RPMI7951 (cell line): ENCODE data around the gene ZNF526. TPM values are rescaled to one million over a fixed set of nuclear protein-coding genes. Genes with fewer than 3 reads are reported as not detected.

Source experiments
- DNase-seq: peaks from one replicate; pipeline ENCODE4 v3.0.0-alpha.2; 2012; ENCODE audit warnings: low read depth
- total RNA-seq: library from RNA; depleted of rRNA; stranded (reverse); fragments of >200 nt; shearing (Covaris generic); gene quantifications from 2 replicates; pipeline ENCODE4 v1.2.3, GENCODE V29; 2014

Gene ZNF526
- total RNA-seq, 1 experiment from 2014 or later, result 7.2 TPM

GRCh38 chr19:42196011-42197001, 23.8 kb upstream of the ZNF526 start:
- DNase-seq, result no peak

- DNase-seq, result no peak
These were observed 22.7 kb upstream of the ZNF526 start for GRCh38 chr19:42197375-42197817.

GRCh38 chr19:42198676-42199439, 21.3 kb upstream of the ZNF526 start:
- no peak for DNase-seq

GRCh38 chr19:42199440-42200115, 20.5 kb upstream of the ZNF526 start:
- DNase-seq, result no peak

GRCh38 chr19:42200116-42200715, 19.9 kb upstream of the ZNF526 start:
- DNase-seq, result no peak

- no peak for DNase-seq
These were observed 18.4 kb upstream of the ZNF526 start for GRCh38 chr19:42201489-42202289.

GRCh38 chr19:42202290-42202880, 17.7 kb upstream of the ZNF526 start:
- no peak for DNase-seq

- no peak for DNase-seq
These were observed 16.4 kb upstream of the ZNF526 start for GRCh38 chr19:42203700-42204099.

- no peak for DNase-seq
These were observed 15.4 kb upstream of the ZNF526 start for GRCh38 chr19:42204664-42205063.

GRCh38 chr19:42206871-42207755, 13.0 kb upstream of the ZNF526 start:
- peak; percentile 76 for DNase-seq

GRCh38 chr19:42207767-42208271, 12.3 kb upstream of the ZNF526 start:
- peak; percentile 86 for DNase-seq

- DNase-seq, result no peak
These were observed 11.5 kb upstream of the ZNF526 start for GRCh38 chr19:42208612-42209011.

- DNase-seq, result no peak
These were observed 7.2 kb upstream of the ZNF526 start for GRCh38 chr19:42212886-42213285.

GRCh38 chr19:42214810-42215485, 5.2 kb upstream of the ZNF526 start:
- no peak for DNase-seq

GRCh38 chr19:42216653-42217519, 3.2 kb upstream of the ZNF526 start:
- peak; percentile 46 for DNase-seq

- DNase-seq, result peak; percentile 97
These were observed 2.3 kb upstream of the ZNF526 start, which contains the start of gene DEDD2 for GRCh38 chr19:42217520-42218437. Gene DEDD2 (minus strand): TSS chr19:42217677. CDS start chr19:42217007, 670 bp downstream.
